ENCODE data around the gene PCDHGB4.

The PCDHGB4 gene

DNA sequence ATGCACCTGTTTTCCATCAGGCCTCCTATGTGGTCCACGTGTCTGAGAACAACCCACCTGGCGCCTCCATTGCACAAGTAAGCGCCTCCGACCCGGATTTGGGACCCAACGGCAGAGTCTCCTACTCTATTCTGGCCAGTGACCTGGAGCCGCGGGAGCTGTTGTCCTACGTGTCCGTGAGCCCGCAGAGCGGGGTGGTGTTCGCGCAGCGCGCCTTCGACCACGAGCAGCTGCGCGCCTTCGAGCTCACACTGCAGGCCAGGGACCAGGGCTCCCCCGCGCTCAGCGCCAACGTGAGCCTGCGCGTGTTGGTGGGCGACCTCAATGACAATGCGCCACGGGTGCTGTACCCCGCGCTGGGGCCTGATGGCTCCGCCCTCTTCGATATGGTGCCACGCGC lies 35.9 kb upstream of the PCDHGB4 start:
- Histone ChIP-seq H3K27ac (ENCODE audit: low read depth, low read length, severe bottlenecking) (no peak overlapping the region), H3K9me3 (ENCODE audit: control insufficient read depth, low read length) (peaks cover 43% of the 10 kb centered on the region), H3K4me1 (ENCODE audit: control insufficient read depth, insufficient read depth, low read length, poor library complexity, severe bottlenecking) (no peaks in the 10 kb centered on the region), H3K36me3 (ENCODE audit: control insufficient read depth, insufficient read depth, low read length) (no peaks in the 10 kb centered on the region), H3K4me3 (ENCODE audit: extremely low read depth, insufficient read depth, low read length, poor library complexity, severe bottlenecking) (no peak overlapping the region)
- 96 to 98% methylated on average over 21 to 24 of the region's 36 CpGs for WGBS, 2 experiments (ENCODE audit: insufficient coverage in 2 of 2)

- Histone ChIP-seq H3K36me3 (ENCODE audit: control insufficient read depth, insufficient read depth, low read length) (no peaks in the 10 kb centered on the region), H3K9me3 (ENCODE audit: control insufficient read depth, low read length) (peaks cover 46% of the 10 kb centered on the region), H3K27ac (ENCODE audit: low read depth, low read length, severe bottlenecking) (no peak within 1 kb of the TSS), H3K4me1 (ENCODE audit: control insufficient read depth, insufficient read depth, low read length, poor library complexity, severe bottlenecking) (no peaks in the 10 kb centered on the region), H3K4me3 (ENCODE audit: extremely low read depth, insufficient read depth, low read length, poor library complexity, severe bottlenecking) (no peak within 1 kb of the TSS)
- WGBS, 2 experiments (ENCODE audit: insufficient coverage in 2 of 2), result 90 to 92% methylated on average over 27 to 29 of the region's 29 CpGs
Observed at GRCh38 chr5:141354900-141355469, 32.5 kb upstream of the PCDHGB4 start, which contains the start of gene PCDHGA4. PCDHGA4 (plus strand) TSS chr5:141355021; CDS start chr5:141355108, 87 bp downstream.

- WGBS, 2 experiments (ENCODE audit: insufficient coverage in 2 of 2), result 96 to 97% methylated on average over 22 to 24 of the region's 24 CpGs
- H3K4me1 ChIP-seq (ENCODE audit: control insufficient read depth, insufficient read depth, low read length, poor library complexity, severe bottlenecking), result no peaks in the 10 kb centered on the region
- peaks cover 46% of the 10 kb centered on the region for H3K9me3 ChIP-seq (ENCODE audit: control insufficient read depth, low read length)
Observed at GRCh38 chr5:141355641-141356040, 31.9 kb upstream of the PCDHGB4 start.

GRCh38 chr5:141356133-141356532 lies 31.4 kb upstream of the PCDHGB4 start:
- 80 to 89% methylated on average over 3 to 4 of the region's 5 CpGs for WGBS, 2 experiments (ENCODE audit: insufficient coverage in 2 of 2)
- Histone ChIP-seq H3K4me3 (ENCODE audit: extremely low read depth, insufficient read depth, low read length, poor library complexity, severe bottlenecking) (no peak overlapping the region), H3K9me3 (ENCODE audit: control insufficient read depth, low read length) (peaks cover 46% of the 10 kb centered on the region), H3K27ac (ENCODE audit: low read depth, low read length, severe bottlenecking) (no peak overlapping the region), H3K4me1 (ENCODE audit: control insufficient read depth, insufficient read depth, low read length, poor library complexity, severe bottlenecking) (no peaks in the 10 kb centered on the region), H3K36me3 (ENCODE audit: control insufficient read depth, insufficient read depth, low read length) (no peaks in the 10 kb centered on the region)

More at GRCh38 chr5:141355641-141356040, 31.9 kb upstream of the PCDHGB4 start:
- Histone ChIP-seq H3K36me3 (ENCODE audit: control insufficient read depth, insufficient read depth, low read length) (no peaks in the 10 kb centered on the region), H3K4me3 (ENCODE audit: extremely low read depth, insufficient read depth, low read length, poor library complexity, severe bottlenecking) (no peak overlapping the region), H3K27ac (ENCODE audit: low read depth, low read length, severe bottlenecking) (no peak overlapping the region)

DNA sequence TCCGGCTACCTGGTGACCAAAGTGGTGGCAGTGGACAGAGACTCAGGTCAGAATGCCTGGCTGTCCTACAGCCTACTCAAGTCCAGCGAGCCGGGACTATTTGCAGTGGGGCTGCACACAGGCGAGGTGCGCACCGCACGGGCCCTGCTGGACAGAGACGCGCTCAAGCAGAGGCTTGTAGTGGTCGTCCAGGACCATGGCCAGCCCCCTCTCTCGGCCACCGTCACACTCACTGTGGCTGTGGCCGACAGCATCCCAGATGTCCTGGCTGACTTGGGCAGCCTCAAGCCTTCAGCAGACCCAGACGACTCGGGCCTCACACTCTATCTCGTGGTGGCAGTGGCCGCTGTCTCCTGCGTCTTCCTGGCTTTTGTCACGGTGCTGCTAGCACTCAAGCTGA lies 30.5 kb upstream of the PCDHGB4 start:
- 92 to 97% methylated on average over 17 to 19 of the region's 19 CpGs for WGBS, 2 experiments (ENCODE audit: insufficient coverage in 2 of 2)
- Histone ChIP-seq H3K9me3 (ENCODE audit: control insufficient read depth, low read length) (peaks cover 47% of the 10 kb centered on the region), H3K4me3 (ENCODE audit: extremely low read depth, insufficient read depth, low read length, poor library complexity, severe bottlenecking) (no peak overlapping the region), H3K4me1 (ENCODE audit: control insufficient read depth, insufficient read depth, low read length, poor library complexity, severe bottlenecking) (no peaks in the 10 kb centered on the region), H3K27ac (ENCODE audit: low read depth, low read length, severe bottlenecking) (no peak overlapping the region), H3K36me3 (ENCODE audit: control insufficient read depth, insufficient read depth, low read length) (no peaks in the 10 kb centered on the region)

- WGBS, 2 experiments (ENCODE audit: insufficient coverage in 2 of 2), result 87 to 94% methylated on average over 19 to 23 of the region's 24 CpGs
Observed at GRCh38 chr5:141359790-141360426, 27.6 kb upstream of the PCDHGB4 start, which contains the start of gene PCDHGB2. PCDHGB2 (plus strand) TSS chr5:141359994; CDS start chr5:141360136, 142 bp downstream.

GRCh38 chr5:141360685-141361084 lies 26.8 kb upstream of the PCDHGB4 start:
- H3K9me3 ChIP-seq (ENCODE audit: control insufficient read depth, low read length), result peaks cover 50% of the 10 kb centered on the region

More at GRCh38 chr5:141359790-141360426, 27.6 kb upstream of the PCDHGB4 start, which contains the start of gene PCDHGB2:
- no peak within 1 kb of the TSS for H3K27ac ChIP-seq (ENCODE audit: low read depth, low read length, severe bottlenecking)
- no peak within 1 kb of the TSS for H3K4me3 ChIP-seq (ENCODE audit: extremely low read depth, insufficient read depth, low read length, poor library complexity, severe bottlenecking)
- H3K9me3 ChIP-seq (ENCODE audit: control insufficient read depth, low read length), result peaks cover 50% of the 10 kb centered on the region
- H3K36me3 ChIP-seq (ENCODE audit: control insufficient read depth, insufficient read depth, low read length), result peaks cover 3% of the 10 kb centered on the region
- no peaks in the 10 kb centered on the region for H3K4me1 ChIP-seq (ENCODE audit: control insufficient read depth, insufficient read depth, low read length, poor library complexity, severe bottlenecking)

GRCh38 chr5:141362719-141363118 lies 24.8 kb upstream of the PCDHGB4 start:
- no peak overlapping the region for H3K27ac ChIP-seq (ENCODE audit: low read depth, low read length, severe bottlenecking)
- H3K4me1 ChIP-seq (ENCODE audit: control insufficient read depth, insufficient read depth, low read length, poor library complexity, severe bottlenecking), result no peaks in the 10 kb centered on the region
- peaks cover 3% of the 10 kb centered on the region for H3K36me3 ChIP-seq (ENCODE audit: control insufficient read depth, insufficient read depth, low read length)
- H3K4me3 ChIP-seq (ENCODE audit: extremely low read depth, insufficient read depth, low read length, poor library complexity, severe bottlenecking), result no peak overlapping the region
- H3K9me3 ChIP-seq (ENCODE audit: control insufficient read depth, low read length), result peaks cover 45% of the 10 kb centered on the region

More at GRCh38 chr5:141360685-141361084, 26.8 kb upstream of the PCDHGB4 start:
- WGBS, 2 experiments (ENCODE audit: insufficient coverage in 2 of 2), result 94 to 95% methylated on average over 10 to 11 of the region's 15 CpGs
- Histone ChIP-seq H3K4me3 (ENCODE audit: extremely low read depth, insufficient read depth, low read length, poor library complexity, severe bottlenecking) (no peak overlapping the region), H3K27ac (ENCODE audit: low read depth, low read length, severe bottlenecking) (no peak overlapping the region), H3K36me3 (ENCODE audit: control insufficient read depth, insufficient read depth, low read length) (peaks cover 3% of the 10 kb centered on the region), H3K4me1 (ENCODE audit: control insufficient read depth, insufficient read depth, low read length, poor library complexity, severe bottlenecking) (no peaks in the 10 kb centered on the region)

DNA sequence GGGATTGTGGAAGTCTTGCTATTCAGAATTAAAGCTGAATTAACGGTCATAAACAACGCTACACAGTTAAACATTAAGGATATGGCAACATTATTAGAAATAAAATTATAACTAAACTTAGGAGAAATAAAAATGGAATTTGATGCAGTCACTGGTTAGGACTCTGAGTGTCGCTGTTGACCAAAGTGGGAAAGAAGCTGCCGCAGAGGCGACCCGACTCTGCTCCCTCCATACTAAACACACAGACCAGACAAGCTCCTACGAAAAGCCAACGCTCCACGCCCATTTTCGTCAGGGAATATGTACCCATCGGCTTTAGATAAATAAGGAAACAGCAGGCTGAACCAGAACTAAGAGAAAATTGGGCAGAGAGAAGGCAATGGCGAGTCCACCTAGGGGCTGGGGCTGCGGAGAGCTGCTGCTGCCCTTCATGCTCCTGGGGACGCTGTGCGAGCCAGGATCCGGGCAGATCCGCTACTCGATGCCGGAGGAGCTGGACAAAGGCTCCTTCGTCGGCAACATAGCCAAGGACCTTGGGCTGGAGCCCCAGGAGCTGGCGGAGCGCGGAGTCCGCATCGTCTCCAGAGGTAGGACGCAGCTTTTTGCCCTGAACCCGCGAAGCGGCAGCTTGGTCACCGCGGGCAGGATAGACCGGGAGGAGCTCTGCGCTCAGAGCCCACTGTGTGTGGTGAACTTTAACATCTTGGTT lies 23.4 kb upstream of the PCDHGB4 start, which contains the start of gene PCDHGA5:
PCDHGA5 (plus strand) TSS at position 211 of the 709 bp plus-strand sequence; CDS start at position 380, 169 bp downstream.
- H3K4me1 ChIP-seq (ENCODE audit: control insufficient read depth, insufficient read depth, low read length, poor library complexity, severe bottlenecking), result no peaks in the 10 kb centered on the region
- 92 to 95% methylated on average over 24 to 25 of the region's 34 CpGs for WGBS, 2 experiments (ENCODE audit: insufficient coverage in 2 of 2)
- peaks cover 45% of the 10 kb centered on the region for H3K9me3 ChIP-seq (ENCODE audit: control insufficient read depth, low read length)
- no peak within 1 kb of the TSS for H3K27ac ChIP-seq (ENCODE audit: low read depth, low read length, severe bottlenecking)
- H3K36me3 ChIP-seq (ENCODE audit: control insufficient read depth, insufficient read depth, low read length), result peaks cover 3% of the 10 kb centered on the region
- H3K4me3 ChIP-seq (ENCODE audit: extremely low read depth, insufficient read depth, low read length, poor library complexity, severe bottlenecking), result no peak within 1 kb of the TSS

- Histone ChIP-seq H3K4me3 (ENCODE audit: extremely low read depth, insufficient read depth, low read length, poor library complexity, severe bottlenecking) (no peak overlapping the region), H3K9me3 (ENCODE audit: control insufficient read depth, low read length) (peaks cover 32% of the 10 kb centered on the region), H3K36me3 (ENCODE audit: control insufficient read depth, insufficient read depth, low read length) (peaks cover 3% of the 10 kb centered on the region), H3K4me1 (ENCODE audit: control insufficient read depth, insufficient read depth, low read length, poor library complexity, severe bottlenecking) (no peaks in the 10 kb centered on the region), H3K27ac (ENCODE audit: low read depth, low read length, severe bottlenecking) (no peak overlapping the region)
- 95 to 96% methylated on average over 44 to 45 of the region's 46 CpGs for WGBS, 2 experiments (ENCODE audit: insufficient coverage in 2 of 2)
Observed at GRCh38 chr5:141366016-141366896, 21.2 kb upstream of the PCDHGB4 start.

Measured in mesodermal cell (in vitro differentiated cells).